H1 (cell line): ENCODE data around the gene SLC9A4. TPM values are rescaled to one million over a fixed set of nuclear protein-coding genes. Genes with fewer than 3 reads are reported as not detected.

ENCODE experiments used
- CTCF ChIA-PET: fragments of 300-600 bp; sonication (Branson Sonifier 250); formaldehyde crosslinking; loops from one replicate; lab custom pipeline; 2021; ENCODE audit not compliant: partially characterized antibody; lab: Charles Lee
- POLR2A ChIA-PET: fragments of 300-600 bp; sonication (Branson Sonifier 250); formaldehyde crosslinking; loops from one replicate; lab custom pipeline; 2021; ENCODE audit warnings: inconsistent platforms; ENCODE audit not compliant: partially characterized antibody; lab: Charles Lee
- DNase-seq, 2 experiments: peaks; one replicate each; pipeline versions ENCODE4 v3.0.0 to v3.0.0-alpha.2; 2010 to 2022; ENCODE audit warnings: low spot score in 2 of 2, low read depth in 1 of 2, mixed read lengths in 1 of 2
- FAIRE-seq: peaks from 2 replicates; lab custom pipeline; 2011; peaks lifted over from hg19 to GRCh38; lab: Jason Lieb, UNC
- H2AFZ ChIP-seq: 2 replicates; pipeline ENCODE4 v1.8.1; 2012; ENCODE audit warnings: low read length, inconsistent platforms
- H2AK5ac ChIP-seq: 2 replicates; pipeline ENCODE4 v1.6.1; 2013; ENCODE audit warnings: low read depth, low read length
- H2BK120ac ChIP-seq: replicated peaks from 2 replicates; pipeline ENCODE3; 2013; ENCODE audit warnings: low read depth, low read length, inconsistent platforms
- H2BK12ac ChIP-seq: 2 replicates; pipeline ENCODE4 v1.6.1; 2013; ENCODE audit warnings: low read depth, low read length
- H2BK15ac ChIP-seq: 2 replicates; pipeline ENCODE4 v1.6.1; 2013; ENCODE audit warnings: low read length
- H2BK20ac ChIP-seq: 2 replicates; pipeline ENCODE4 v1.6.1; 2013; ENCODE audit warnings: low read length
- H2BK5ac ChIP-seq: 2 replicates; pipeline ENCODE4 v1.6.1; 2013; ENCODE audit warnings: low read depth, low read length
- H3K14ac ChIP-seq: 2 replicates; pipeline ENCODE4 v1.6.1; 2013; ENCODE audit warnings: inconsistent platforms; ENCODE audit not compliant: insufficient read length
- H3K18ac ChIP-seq: 2 replicates; pipeline ENCODE4 v1.6.1; 2013; ENCODE audit warnings: low read length; ENCODE audit errors: extremely low read depth
- H3K23ac ChIP-seq: 2 replicates; pipeline ENCODE4 v1.6.1; 2013; ENCODE audit warnings: inconsistent platforms; ENCODE audit not compliant: insufficient read length
- H3K23me2 ChIP-seq: 2 replicates; pipeline ENCODE4 v1.6.1; 2013; ENCODE audit warnings: low read depth, low read length
- H3K27ac ChIP-seq: 2 replicates; pipeline ENCODE4 v1.6.1; 2011; ENCODE audit warnings: low read depth, low read length, inconsistent platforms
- H3K27me3 ChIP-seq, 4 experiments: replicated peaks in 1 of 4; 1 replicate in 1 of 4; 2 replicates in 3 of 4; pipeline versions ENCODE4 v1.6.1 to v1.8.1; 2011 to 2013; ENCODE audit warnings: low read length in 3 of 4, mild to moderate bottlenecking in 3 of 4, inconsistent platforms in 2 of 4, mixed read lengths in 2 of 4, moderate library complexity in 1 of 4; ENCODE audit not compliant: control insufficient read depth in 3 of 4, insufficient read depth in 3 of 4; ENCODE audit errors: extremely low read depth in 1 of 4
- H3K36me3 ChIP-seq, 4 experiments: 2 replicates each; pipeline versions ENCODE4 v1.6.1 to v1.8.1; 2011 to 2013; ENCODE audit warnings: mild to moderate bottlenecking in 4 of 4, low read length in 3 of 4, moderate library complexity in 2 of 4, control low read depth in 1 of 4, inconsistent platforms in 1 of 4; ENCODE audit not compliant: insufficient read depth in 4 of 4, control insufficient read depth in 2 of 4
- H3K4ac ChIP-seq: replicated peaks from 2 replicates; pipeline ENCODE3; 2013; ENCODE audit warnings: low read length, low read depth, mixed read lengths, inconsistent platforms; ENCODE audit not compliant: insufficient read length
- H3K4me1 ChIP-seq, 4 experiments: replicated peaks in 1 of 4; 1 replicate in 1 of 4; 2 replicates in 3 of 4; pipeline versions ENCODE4 v1.6.1 to v1.8.1; 2011 to 2013; ENCODE audit warnings: low read length in 3 of 4, inconsistent platforms in 2 of 4, mixed read lengths in 1 of 4; ENCODE audit not compliant: insufficient read depth in 4 of 4, control insufficient read depth in 3 of 4
- H3K4me2 ChIP-seq, 2 experiments: 2 replicates each; pipeline versions ENCODE4 v1.6.1 to v1.8.1; 2011 to 2013; ENCODE audit warnings: low read depth in 2 of 2, low read length in 2 of 2, control low read depth in 1 of 2, inconsistent platforms in 1 of 2, mild to moderate bottlenecking in 1 of 2; ENCODE audit not compliant: insufficient read depth in 1 of 2
- H3K4me3 ChIP-seq, 4 experiments: fragments of 200-600, 300-600 bp in 1 of 4; sonication (generic), shearing (Covaris generic), sonication (Bioruptor Twin) in 1 of 4; 2 replicates each; pipeline versions ENCODE4 v1.5.1 to v1.8.1; 2011 to 2016; ENCODE audit warnings: low read length in 4 of 4, low read depth in 3 of 4, control low read depth in 2 of 4, inconsistent platforms in 2 of 4, mild to moderate bottlenecking in 2 of 4, mixed read lengths in 1 of 4, moderate library complexity in 1 of 4; ENCODE audit not compliant: insufficient read depth in 2 of 4; ENCODE audit errors: extremely low read depth in 1 of 4
- H3K56ac ChIP-seq: replicated peaks from 2 replicates; pipeline ENCODE3; 2013; ENCODE audit warnings: low read depth, mild to moderate bottlenecking, mixed read lengths, low read length, inconsistent platforms; ENCODE audit not compliant: insufficient read length
- H3K79me1 ChIP-seq: 2 replicates; pipeline ENCODE4 v1.6.1; 2013; ENCODE audit warnings: low read depth, low read length, control low read depth
- H3K79me2 ChIP-seq, 2 experiments: 2 replicates each; pipeline versions ENCODE4 v1.6.1 to v1.8.1; 2012 to 2013; ENCODE audit warnings: low read length in 2 of 2, mild to moderate bottlenecking in 2 of 2, inconsistent platforms in 1 of 2; ENCODE audit not compliant: insufficient read depth in 2 of 2, control insufficient read depth in 1 of 2
- H3K9ac ChIP-seq, 4 experiments: replicated peaks in 1 of 4; 1 replicate in 1 of 4; 2 replicates in 3 of 4; pipeline versions ENCODE4 v1.6.1 to v1.8.1; 2011 to 2013; ENCODE audit warnings: low read depth in 3 of 4, low read length in 3 of 4, control low read depth in 2 of 4, mild to moderate bottlenecking in 2 of 4, moderate library complexity in 2 of 4, inconsistent platforms in 1 of 4; ENCODE audit errors: extremely low read depth in 1 of 4
- H3K9me3 ChIP-seq, 2 experiments: 2 replicates each; pipeline versions ENCODE4 v1.6.1 to v1.8.1; 2012 to 2013; ENCODE audit warnings: mild to moderate bottlenecking in 2 of 2, moderate library complexity in 2 of 2, control low read depth in 1 of 2, inconsistent platforms in 1 of 2, low read depth in 1 of 2, low read length in 1 of 2, mixed read lengths in 1 of 2; ENCODE audit not compliant: insufficient read depth in 2 of 2
- H4K20me1 ChIP-seq, 2 experiments: replicated peaks in 1 of 2; 2 replicates each; pipeline versions ENCODE3 to v1.8.1; 2011 to 2013; ENCODE audit warnings: inconsistent platforms in 2 of 2, low read length in 2 of 2, mild to moderate bottlenecking in 1 of 2; ENCODE audit not compliant: insufficient read depth in 2 of 2, control insufficient read depth in 1 of 2
- H4K5ac ChIP-seq: 2 replicates; pipeline ENCODE4 v1.6.1; 2013; ENCODE audit warnings: low read length, low read depth, mixed read lengths, inconsistent platforms; ENCODE audit not compliant: insufficient read length
- H4K8ac ChIP-seq: 2 replicates; pipeline ENCODE4 v1.8.0; 2013; ENCODE audit warnings: mild to moderate bottlenecking, moderate library complexity, low read length, inconsistent platforms; ENCODE audit not compliant: insufficient read depth; ENCODE audit errors: extremely low read depth
- H4K91ac ChIP-seq: replicated peaks from 2 replicates; pipeline ENCODE3; 2013; ENCODE audit warnings: low read length, mixed read lengths, inconsistent platforms; ENCODE audit not compliant: insufficient read length
- BCL11A ChIP-seq, 2 experiments: IDR thresholded peaks; one replicate each; pipeline ENCODE4 v1.6.1; 2011; ENCODE audit warnings: low read depth in 2 of 2, low read length in 2 of 2, mild to moderate bottlenecking in 2 of 2
- CBX5 ChIP-seq: fragments of 300-800, 300-1000 bp; sonication (generic); IDR thresholded peaks from 2 replicates; pipeline ENCODE4 v1.7.1; 2016; ENCODE audit warnings: antibody characterized with exemption, low read length, low read depth
- EP300 ChIP-seq, 2 experiments: IDR thresholded peaks; 1 replicate in 1 of 2; 2 replicates in 1 of 2; pipeline ENCODE4 v1.6.1; 2011 to 2012; ENCODE audit warnings: low read depth in 2 of 2, low read length in 2 of 2, mild to moderate bottlenecking in 2 of 2, borderline replicate concordance in 1 of 2, inconsistent platforms in 1 of 2, moderate library complexity in 1 of 2
- GTF2F1 ChIP-seq: IDR thresholded peaks from 2 replicates; pipeline ENCODE4 v1.6.1; 2012; ENCODE audit warnings: low read depth, low read length, improper control_type of control experiment, borderline replicate concordance
- KDM4A ChIP-seq: IDR thresholded peaks from one replicate; pipeline ENCODE4 v1.7.1; 2012; ENCODE audit warnings: low read depth, mild to moderate bottlenecking, moderate library complexity, low read length, inconsistent platforms; ENCODE audit not compliant: severe bottlenecking
- MAX ChIP-seq: IDR thresholded peaks from 2 replicates; pipeline ENCODE4 v1.6.1; 2012; ENCODE audit warnings: inconsistent platforms
- SIRT6 ChIP-seq: IDR thresholded peaks from one replicate; pipeline ENCODE4 v1.7.1; 2012; ENCODE audit warnings: low read length, inconsistent platforms
- SP1 ChIP-seq: IDR thresholded peaks from 2 replicates; pipeline ENCODE4 v1.6.1; 2011; ENCODE audit warnings: low read depth, low read length
- TAF7 ChIP-seq: optimal IDR thresholded peaks from 2 replicates; pipeline ENCODE3; 2011; ENCODE audit warnings: low read depth, mild to moderate bottlenecking, inconsistent platforms, low read length, moderate library complexity, borderline replicate concordance
- WGBS, 2 experiments: shearing (Covaris generic) in 1 of 2; methylation state at CpG; one replicate each; pipeline versions ENCODE4 v1.1.6 to v1.1.7; 2013 to 2015; ENCODE audit warnings: low lambda C conversion rate in 2 of 2, mixed read lengths in 2 of 2, inconsistent platforms in 1 of 2, low coverage in 1 of 2, missing lambda C conversion rate in 1 of 2; ENCODE audit not compliant: insufficient replicate concordance in 2 of 2, insufficient coverage in 1 of 2, insufficient read length in 1 of 2; ENCODE audit errors: extremely low coverage in 1 of 2, missing lambda C conversion rate in 1 of 2; 5-methylcytosine and 5-hydroxymethylcytosine counted together
- polyA plus RNA-seq, 7 experiments: library from polyadenylated mRNA; depleted of rRNA in 3 of 7; stranded (reverse) in 5 of 7; unstranded in 2 of 7; fragments of >200 nt in 5 of 7; fragments of 200-250 nt in 2 of 7; gene quantifications; 1 replicate in 5 of 7; 2 replicates in 1 of 7; 4 replicates in 1 of 7; pipeline versions ENCODE4 v1.2.1 to v1.2.3, GENCODE V29; 2011 to 2013; ENCODE audit warnings: missing spikeins in 2 of 7, mixed read lengths in 2 of 7
- total RNA-seq: library from RNA; stranded (reverse); fragmentation: NEBNext Ultra II Directional; extraction: Animal tissue kit (Norgen Biotek cat#: 25700); gene quantifications from 2 replicates; pipeline ENCODE4 v1.2.1, GENCODE V29; 2021

Gene SLC9A4
- total and polyA plus RNA-seq, 2 of the 8 experiments (the other 6 are each of a cell fraction or from before 2014, with no cell fraction given) = not detected

DNA sequence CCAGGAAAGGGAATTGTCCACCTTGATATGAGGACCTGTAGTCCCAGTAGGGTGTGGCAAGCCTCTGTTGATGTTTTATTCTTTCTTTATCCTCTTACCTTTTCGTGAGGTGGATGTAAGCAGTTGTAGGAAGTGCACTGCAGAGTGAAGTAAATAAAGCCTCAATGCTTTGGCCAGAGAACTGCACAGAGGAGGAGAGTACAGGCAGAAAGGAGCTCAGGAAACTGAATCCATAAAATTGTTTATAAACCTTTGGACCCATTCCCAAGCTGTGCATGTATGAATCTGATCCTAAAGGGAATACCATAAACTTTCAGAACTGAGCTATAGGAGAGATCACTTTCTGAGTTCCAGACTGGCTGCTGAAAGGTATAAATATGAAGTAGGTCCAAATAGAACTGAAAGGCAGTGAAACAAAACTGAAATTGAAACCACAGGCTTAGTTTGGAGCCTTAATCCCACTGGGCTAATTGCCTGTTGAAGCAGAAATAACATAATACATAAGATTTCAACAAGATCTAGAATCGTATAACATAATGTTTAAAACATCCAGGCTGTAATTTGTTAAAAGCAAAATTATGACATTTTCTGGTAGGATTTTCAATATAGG, 17.9 kb upstream of the SLC9A4 start:
- POLR2A ChIA-PET = no interaction called here
- Histone ChIP-seq H3K4me1 (no peaks in the 10 kb centered on the region), H2AFZ (no peak overlapping the region), H2BK20ac (no peak overlapping the region), H4K91ac (no peak overlapping the region), H3K36me3 (no peaks in the 10 kb centered on the region), H3K27ac (no peak overlapping the region), H3K79me2 (no peaks in the 10 kb centered on the region), H3K14ac (no peak overlapping the region), H4K5ac (no peak overlapping the region), H3K4me3 (no peak overlapping the region), H2AK5ac (no peak overlapping the region), H4K8ac (no peak overlapping the region), H4K20me1 (no peaks in the 10 kb centered on the region), H3K56ac (no peak overlapping the region), H3K23ac (no peak overlapping the region), H3K23me2 (no peaks in the 10 kb centered on the region), H2BK15ac (no peak overlapping the region), H3K18ac (no peak overlapping the region), H3K4me2 (no peak overlapping the region), H3K4ac (no peak overlapping the region), H3K9ac (no peak overlapping the region), H2BK5ac (no peak overlapping the region), H2BK12ac (no peak overlapping the region), H3K27me3 (no peaks in the 10 kb centered on the region), H3K9me3 (no peaks in the 10 kb centered on the region), H2BK120ac (no peak overlapping the region), H3K79me1 (no peaks in the 10 kb centered on the region)
- FAIRE-seq = no peak
- TF ChIP-seq SIRT6 (no peak), GTF2F1 (no peak), MAX (no peak), SP1 (no peak), EP300 (IDR thresholded peaks at IDR 0.05; ENCODE audit: borderline replicate concordance in 1 of 2, low read depth in 2 of 2, low read length in 2 of 2) (no peak), CBX5 (no peak), BCL11A (IDR thresholded peaks at IDR 0.05; ENCODE audit: low read depth in 2 of 2, low read length in 2 of 2) (no peak), TAF7 (no peak), KDM4A (no peak)
- CTCF ChIA-PET = interaction anchor here (0.7 to 3.5 kb wide), 3 partner anchors 11 to 219 kb away, joined by 3 to 11 read pairs (median 3); no protein-coding TSS in a partner anchor
- no peak for DNase-seq
- WGBS, 2 experiments = 93% methylated on average over 2 of the region's 2 CpGs; no CpG with 5 or more reads in 1 of the 2 experiments
